ENCODE results near the gene INHBB.

The INHBB gene

GRCh38 chr2:120399889-120400240 lies 53.9 kb downstream of the INHBB start:
- no peak for DNase-seq

GRCh38 chr2:120400551-120400950 lies 54.6 kb downstream of the INHBB start:
- DNase-seq, result no peak
